GM23248 (cell line): ENCODE measurements around the gene CFAP299. TPM values are rescaled to one million over a fixed set of nuclear protein-coding genes. Genes with fewer than 3 reads are reported as not detected.

ENCODE experiments used
- DNase-seq: peaks from one replicate; pipeline ENCODE4 v3.0.0-alpha.2; 2015
- H2AFZ ChIP-seq: fragments of 200-600 bp; sonication (generic); 2 replicates; pipeline ENCODE4 v1.6.1; 2016; ENCODE audit warnings: antibody characterized with exemption
- H3F3A ChIP-seq: fragments of 200-600 bp; sonication (generic); 2 replicates; pipeline ENCODE4 v1.6.1; 2016; ENCODE audit warnings: mild to moderate bottlenecking, antibody characterized with exemption, mixed run types; ENCODE audit not compliant: insufficient read depth
- H3K27ac ChIP-seq: fragments of 200-600 bp; sonication (generic); 2 replicates; pipeline ENCODE4 v1.5.1; 2016; ENCODE audit warnings: mild to moderate bottlenecking
- H3K27me3 ChIP-seq: fragments of 200-600 bp; sonication (generic); replicated peaks from 2 replicates; pipeline ENCODE4 v1.6.1; 2016; ENCODE audit warnings: mild to moderate bottlenecking; ENCODE audit not compliant: insufficient read depth
- H3K36me3 ChIP-seq: fragments of 200-600 bp; sonication (generic); 2 replicates; pipeline ENCODE4 v1.6.1; 2016; ENCODE audit warnings: low read depth, mild to moderate bottlenecking
- H3K4me1 ChIP-seq: fragments of 200-600 bp; sonication (generic); 2 replicates; pipeline ENCODE4 v1.6.1; 2016; ENCODE audit warnings: mild to moderate bottlenecking; ENCODE audit not compliant: insufficient read depth
- H3K4me2 ChIP-seq: fragments of 200-600 bp; sonication (generic); one replicate; pipeline ENCODE4 v1.6.1; 2016; ENCODE audit warnings: mild to moderate bottlenecking; ENCODE audit not compliant: unreplicated experiment
- H3K4me3 ChIP-seq: fragments of 200-600 bp; sonication (generic); 2 replicates; pipeline ENCODE4 v1.5.1; 2016; ENCODE audit warnings: mild to moderate bottlenecking
- H3K79me2 ChIP-seq: fragments of 200-600 bp; sonication (generic); 2 replicates; pipeline ENCODE4 v1.6.1; 2016; ENCODE audit warnings: mild to moderate bottlenecking; ENCODE audit not compliant: insufficient read depth
- H3K9ac ChIP-seq: fragments of 200-600 bp; sonication (generic); 2 replicates; pipeline ENCODE4 v1.6.1; 2016; ENCODE audit warnings: mild to moderate bottlenecking
- H3K9me2 ChIP-seq: fragments of 200-600 bp; sonication (generic); 2 replicates; pipeline ENCODE4 v1.6.1; 2016; ENCODE audit warnings: mixed run types, mild to moderate bottlenecking, moderate library complexity; ENCODE audit not compliant: insufficient read depth
- H3K9me3 ChIP-seq: fragments of 200-600 bp; sonication (generic); one replicate; pipeline ENCODE4 v1.6.1; 2017; ENCODE audit warnings: low read depth
- H4K20me1 ChIP-seq: fragments of 200-600 bp; sonication (generic); 2 replicates; pipeline ENCODE4 v1.6.0; 2016; ENCODE audit not compliant: insufficient read depth
- EZH2 ChIP-seq: fragments of 200-600 bp; sonication (generic); IDR thresholded peaks from 2 replicates; pipeline ENCODE4 v1.6.1; 2018; ENCODE audit warnings: antibody characterized with exemption, mild to moderate bottlenecking; ENCODE audit not compliant: insufficient read depth, poor library complexity, severe bottlenecking
- EZH2phosphoT487 ChIP-seq: fragments of 200-600 bp; sonication (generic); IDR thresholded peaks from 2 replicates; pipeline ENCODE4 v1.6.1; 2018; ENCODE audit warnings: antibody characterized with exemption, moderate library complexity, mild to moderate bottlenecking, low read depth; ENCODE audit not compliant: insufficient read depth
- WGBS, 2 experiments: methylation state at CpG; one replicate each; pipeline ENCODE4 v1.1.6; 2015 to 2017; ENCODE audit warnings: low lambda C conversion rate in 2 of 2, low coverage in 1 of 2; ENCODE audit errors: missing lambda C conversion rate in 2 of 2; 5-methylcytosine and 5-hydroxymethylcytosine counted together
- in situ Hi-C: fragments of 300-500 bp; cut with MboI; formaldehyde crosslinking; loops from 2 replicates; pipeline ENCODE4 v1.15.0; 2020
- polyA plus RNA-seq: library from polyadenylated mRNA; unstranded; fragments of >200 nt; fragmentation: Nextera tagmentation; extraction: Ambion mirVana; gene quantifications from 2 replicates; pipeline ENCODE4 v1.2.1, GENCODE V29; 2016
- total RNA-seq: library from RNA; depleted of rRNA; stranded (reverse); fragments of >200 nt; shearing (Covaris generic); gene quantifications from 2 replicates; pipeline ENCODE4 v1.2.3, GENCODE V29; 2014; rRNA removed

Gene CFAP299
- total and polyA plus RNA-seq, 2 experiments from 2014 or later: 1.0 to 1.1 TPM

- Histone ChIP-seq H4K20me1 (no peaks in the 10 kb centered on the region), H3K9me2 (no peaks in the 10 kb centered on the region), H3F3A (no peaks in the 10 kb centered on the region), H3K4me3 (no peak overlapping the region), H3K27me3 (no peaks in the 10 kb centered on the region), H3K9ac (no peak overlapping the region), H3K4me2 (no peak overlapping the region), H3K79me2 (no peaks in the 10 kb centered on the region), H3K4me1 (no peaks in the 10 kb centered on the region), H3K36me3 (no peaks in the 10 kb centered on the region), H3K27ac (no peak overlapping the region), H3K9me3 (no peaks in the 10 kb centered on the region), H2AFZ (no peak overlapping the region)
- no peak for TF ChIP-seq EZH2
- no peak for TF ChIP-seq EZH2phosphoT487
- in situ Hi-C loops: no loop called here
- DNase-seq: no peak
- WGBS, 2 experiments: 47 to 63% methylated on average over 2 of the region's 2 CpGs
Measured at GRCh38 chr4:81007417-81007816, 671.9 kb downstream of the CFAP299 start.

Other genes with a start within 250 kb of the CFAP299 start
- 4.4 and 7.0 TPM in 2 replicates for gene PRDM8, start 138.2 kb upstream of the CFAP299 start, total RNA-seq
- gene PRDM8, start 138.2 kb upstream of the CFAP299 start, polyA plus RNA-seq: 1.7 and 2.3 TPM in 2 replicates
- gene FGF5, start 69.1 kb upstream of the CFAP299 start, total RNA-seq: 13.4 and 15.5 TPM in 2 replicates
- 59.9 and 63.7 TPM in 2 replicates for gene FGF5, start 69.1 kb upstream of the CFAP299 start, polyA plus RNA-seq